ES-I3 (cell line): ENCODE results near the gene STK10.

Experiments used
- H3K36me3 ChIP-seq: 2 replicates; pipeline ENCODE4 v1.6.1; 2013; ENCODE audit warnings: mild to moderate bottlenecking, low read length, control low read depth, moderate library complexity; ENCODE audit not compliant: insufficient read depth
- H3K4me1 ChIP-seq: 2 replicates; pipeline ENCODE4 v1.6.1; 2013; ENCODE audit warnings: mild to moderate bottlenecking, control low read depth, low read length; ENCODE audit not compliant: insufficient read depth
- H3K9ac ChIP-seq: 2 replicates; pipeline ENCODE4 v1.6.1; 2013; ENCODE audit warnings: low read depth, mild to moderate bottlenecking, low read length, moderate library complexity
- H3K9me3 ChIP-seq: 2 replicates; pipeline ENCODE4 v1.6.1; 2013; ENCODE audit warnings: mild to moderate bottlenecking, low read length, moderate library complexity; ENCODE audit not compliant: control insufficient read depth, insufficient read depth

Gene STK10

GRCh38 chr5:172131690-172132089 lies 56.3 kb downstream of the STK10 start:
- H3K4me1 ChIP-seq: peaks cover 4% of the 10 kb centered on the region; the same call in 1 of the 2 replicates
- H3K9ac ChIP-seq: no peak overlapping the region
- no peaks in the 10 kb centered on the region for H3K36me3 ChIP-seq
- no peaks in the 10 kb centered on the region for H3K9me3 ChIP-seq

- H3K4me1 ChIP-seq: peaks cover 4% of the 10 kb centered on the region; the same call in 1 of the 2 replicates
- H3K9me3 ChIP-seq: no peaks in the 10 kb centered on the region
- no peak overlapping the region for H3K9ac ChIP-seq
- H3K36me3 ChIP-seq: no peaks in the 10 kb centered on the region
These were observed 58.6 kb downstream of the STK10 start for GRCh38 chr5:172129256-172129910.

- Histone ChIP-seq H3K36me3 (no peaks in the 10 kb centered on the region), H3K9ac (no peak overlapping the region), H3K4me1 (peaks cover 4% of the 10 kb centered on the region; the same call in 1 of the 2 replicates), H3K9me3 (no peaks in the 10 kb centered on the region)
These were observed 60.4 kb downstream of the STK10 start for GRCh38 chr5:172127581-172127980.

- peaks cover 4% of the 10 kb centered on the region; the same call in 1 of the 2 replicates for H3K4me1 ChIP-seq
- H3K9me3 ChIP-seq: no peaks in the 10 kb centered on the region
- no peak overlapping the region for H3K9ac ChIP-seq
- H3K36me3 ChIP-seq: no peaks in the 10 kb centered on the region
These were observed 64.7 kb downstream of the STK10 start for GRCh38 chr5:172123269-172123692.

- Histone ChIP-seq H3K4me1 (peaks cover 4% of the 10 kb centered on the region; the same call in 1 of the 2 replicates), H3K9me3 (no peaks in the 10 kb centered on the region), H3K9ac (no peak overlapping the region), H3K36me3 (no peaks in the 10 kb centered on the region; the same call in 1 of the 2 replicates)
These were observed 67.9 kb downstream of the STK10 start for GRCh38 chr5:172119921-172120688.

- Histone ChIP-seq H3K9me3 (no peaks in the 10 kb centered on the region), H3K9ac (no peak overlapping the region), H3K4me1 (peaks cover 4% of the 10 kb centered on the region; the same call in 1 of the 2 replicates), H3K36me3 (no peaks in the 10 kb centered on the region; the same call in 1 of the 2 replicates)
These were observed 69.1 kb downstream of the STK10 start for GRCh38 chr5:172118891-172119290.

GRCh38 chr5:172117977-172118701 lies 69.9 kb downstream of the STK10 start:
- H3K4me1 ChIP-seq: no peaks in the 10 kb centered on the region; the same call in 1 of the 2 replicates
- no peak overlapping the region for H3K9ac ChIP-seq
- H3K9me3 ChIP-seq: no peaks in the 10 kb centered on the region
- H3K36me3 ChIP-seq: no peaks in the 10 kb centered on the region; the same call in none of the 2 replicates

GRCh38 chr5:172115541-172115982 lies 72.5 kb downstream of the STK10 start:
- H3K36me3 ChIP-seq: no peaks in the 10 kb centered on the region; the same call in none of the 2 replicates

GRCh38 chr5:172114875-172115422 lies 73.1 kb downstream of the STK10 start:
- H3K4me1 ChIP-seq: peaks cover 17% of the 10 kb centered on the region
- H3K9me3 ChIP-seq: no peaks in the 10 kb centered on the region
- H3K36me3 ChIP-seq: no peaks in the 10 kb centered on the region; the same call in none of the 2 replicates
- no peak overlapping the region for H3K9ac ChIP-seq

More at GRCh38 chr5:172115541-172115982, 72.5 kb downstream of the STK10 start:
- no peak overlapping the region for H3K9ac ChIP-seq
- H3K4me1 ChIP-seq: peaks cover 14% of the 10 kb centered on the region
- no peaks in the 10 kb centered on the region for H3K9me3 ChIP-seq

GRCh38 chr5:172113036-172113435 lies 75.0 kb downstream of the STK10 start:
- Histone ChIP-seq H3K9me3 (no peaks in the 10 kb centered on the region), H3K9ac (no peak overlapping the region), H3K36me3 (no peaks in the 10 kb centered on the region; the same call in none of the 2 replicates), H3K4me1 (peaks cover 20% of the 10 kb centered on the region)

GRCh38 chr5:172111852-172112225 lies 76.2 kb downstream of the STK10 start:
- H3K4me1 ChIP-seq: peaks cover 31% of the 10 kb centered on the region
- no peaks in the 10 kb centered on the region for H3K9me3 ChIP-seq
- H3K9ac ChIP-seq: no peak overlapping the region
- H3K36me3 ChIP-seq: no peaks in the 10 kb centered on the region; the same call in none of the 2 replicates

- no peak overlapping the region for H3K9ac ChIP-seq
- H3K36me3 ChIP-seq: no peaks in the 10 kb centered on the region; the same call in none of the 2 replicates
- H3K4me1 ChIP-seq: peaks cover 31% of the 10 kb centered on the region
- H3K9me3 ChIP-seq: no peaks in the 10 kb centered on the region
These were observed 76.8 kb downstream of the STK10 start for GRCh38 chr5:172110921-172111851.

GRCh38 chr5:172110260-172110815 lies 77.7 kb downstream of the STK10 start:
- Histone ChIP-seq H3K4me1 (peaks cover 31% of the 10 kb centered on the region), H3K9ac (no peak overlapping the region), H3K9me3 (no peaks in the 10 kb centered on the region), H3K36me3 (no peaks in the 10 kb centered on the region; the same call in none of the 2 replicates)
